Endodermal cell (in vitro differentiated cells): Measurements from ENCODE around the gene CDC42EP2. TPM values are rescaled to one million over a fixed set of nuclear protein-coding genes. Genes with fewer than 3 reads are reported as not detected.

Source experiments
- DNase-seq: peaks from one replicate; pipeline ENCODE4 v3.0.0-alpha.2; 2017
- H3K27ac ChIP-seq: 2 replicates; pipeline ENCODE4 v1.5.1; 2013; ENCODE audit warnings: mild to moderate bottlenecking, low read depth, low read length, moderate library complexity
- H3K27me3 ChIP-seq: 2 replicates; pipeline ENCODE4 v1.6.1; 2013; ENCODE audit warnings: mild to moderate bottlenecking, low read length, moderate library complexity; ENCODE audit not compliant: insufficient read depth, control insufficient read depth, poor library complexity, severe bottlenecking
- H3K36me3 ChIP-seq: 2 replicates; pipeline ENCODE4 v1.7.0; 2013; ENCODE audit warnings: mild to moderate bottlenecking, low read length, moderate library complexity; ENCODE audit not compliant: control insufficient read depth, insufficient read depth
- H3K4me1 ChIP-seq: one replicate; pipeline ENCODE4 v1.7.0; 2013; ENCODE audit warnings: low read length; ENCODE audit not compliant: control insufficient read depth, insufficient read depth
- H3K4me3 ChIP-seq: 2 replicates; pipeline ENCODE4 v1.5.1; 2013; ENCODE audit warnings: mild to moderate bottlenecking, low read length, moderate library complexity
- H3K9ac ChIP-seq: 2 replicates; pipeline ENCODE4 v1.6.1; 2013; ENCODE audit warnings: mild to moderate bottlenecking, low read length, moderate library complexity; ENCODE audit not compliant: poor library complexity, severe bottlenecking; ENCODE audit errors: extremely low read depth
- H3K9me3 ChIP-seq: 2 replicates; pipeline ENCODE4 v1.6.1; 2013; ENCODE audit warnings: mild to moderate bottlenecking, low read length, moderate library complexity; ENCODE audit not compliant: control insufficient read depth
- H3K27ac Mint-ChIP-seq: 2 replicates; pipeline ENCODE4 v1.8.0; 2020; ENCODE audit warnings: mixed read lengths
- H3K27me3 Mint-ChIP-seq: 2 replicates; pipeline ENCODE4 v1.8.0; 2021; ENCODE audit warnings: mild to moderate bottlenecking, mixed read lengths; ENCODE audit not compliant: insufficient read depth
- H3K36me3 Mint-ChIP-seq: 2 replicates; pipeline ENCODE4 v1.8.0; 2020; ENCODE audit warnings: low read depth, mixed read lengths
- H3K4me1 Mint-ChIP-seq: 2 replicates; pipeline ENCODE4 v1.8.0; 2020; ENCODE audit warnings: mixed read lengths
- H3K4me3 Mint-ChIP-seq: 2 replicates; pipeline ENCODE4 v1.8.0; 2020; ENCODE audit warnings: mild to moderate bottlenecking, moderate library complexity, mixed read lengths
- H3K9me3 Mint-ChIP-seq: 2 replicates; pipeline ENCODE4 v1.8.0; 2020; ENCODE audit warnings: mild to moderate bottlenecking, mixed read lengths
- WGBS, 2 experiments: methylation state at CpG; one replicate each; pipeline versions ENCODE4 v1.1.5 to v1.1.7; 2013; ENCODE audit warnings: missing lambda C conversion rate in 2 of 2, mixed read lengths in 1 of 2; ENCODE audit not compliant: insufficient coverage in 1 of 2, insufficient read length in 1 of 2; 5-methylcytosine and 5-hydroxymethylcytosine counted together
- total RNA-seq, 2 donors: library from RNA; stranded (reverse); fragmentation: NEBNext Ultra II Directional in 1 of 2; extraction: Animal tissue kit (Norgen Biotek cat#: 25700) in 1 of 2; gene quantifications; 2 replicates in 1 of 2; 3 replicates in 1 of 2; pipeline ENCODE4 v1.2.1, GENCODE V29; 2021
- TF ChIP-seq, protein P1 (sequence below): fragments of 200-600 bp; sonication (generic); conservative IDR thresholded peaks from 2 replicates; pipeline ENCODE4 v1.5.0; 2021; ENCODE audit warnings: antibody characterized with exemption, mild to moderate bottlenecking

CDC42EP2 gene
- total RNA-seq, 2 donors from 2014 or later: 5.9 to 6.9 TPM

DNA sequence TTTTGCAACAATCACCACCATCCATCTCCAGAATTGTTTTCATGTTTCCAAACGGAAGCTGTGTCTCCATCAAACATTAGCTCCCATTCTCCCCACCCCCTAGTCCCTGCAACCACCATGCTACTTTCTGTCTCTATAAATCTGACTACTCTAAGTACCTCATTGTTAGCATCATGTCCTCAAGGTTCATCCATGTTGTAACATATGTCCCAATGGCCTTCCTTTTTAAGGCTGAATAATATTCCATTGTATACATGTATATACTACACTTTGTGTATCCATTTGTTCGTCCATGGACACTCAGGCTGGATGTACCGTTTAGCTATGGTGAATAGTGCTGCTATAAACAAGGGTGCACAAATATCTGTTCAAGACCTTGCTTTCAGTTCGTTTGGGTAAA is 10.8 kb downstream of the CDC42EP2 start:
- 93 to 95% methylated on average over 4 of the region's 4 CpGs for WGBS, 2 experiments
- H3K27me3 ChIP-seq: no peaks in the 10 kb centered on the region
- H3K4me1 ChIP-seq: no peaks in the 10 kb centered on the region
- Mint-ChIP-seq H3K4me3 (no peak overlapping the region), H3K27me3 (no peaks in the 10 kb centered on the region), H3K4me1 (peaks cover 2% of the 10 kb centered on the region), H3K9me3 (no peaks in the 10 kb centered on the region), H3K36me3 (peaks cover 16% of the 10 kb centered on the region), H3K27ac (no peak overlapping the region)
- H3K4me3 ChIP-seq: no peak overlapping the region
- H3K9me3 ChIP-seq: no peaks in the 10 kb centered on the region
- no peak overlapping the region for H3K27ac ChIP-seq
- no peak overlapping the region for H3K9ac ChIP-seq
- peaks cover 8% of the 10 kb centered on the region for H3K36me3 ChIP-seq
- TF ChIP-seq, protein P1, sequence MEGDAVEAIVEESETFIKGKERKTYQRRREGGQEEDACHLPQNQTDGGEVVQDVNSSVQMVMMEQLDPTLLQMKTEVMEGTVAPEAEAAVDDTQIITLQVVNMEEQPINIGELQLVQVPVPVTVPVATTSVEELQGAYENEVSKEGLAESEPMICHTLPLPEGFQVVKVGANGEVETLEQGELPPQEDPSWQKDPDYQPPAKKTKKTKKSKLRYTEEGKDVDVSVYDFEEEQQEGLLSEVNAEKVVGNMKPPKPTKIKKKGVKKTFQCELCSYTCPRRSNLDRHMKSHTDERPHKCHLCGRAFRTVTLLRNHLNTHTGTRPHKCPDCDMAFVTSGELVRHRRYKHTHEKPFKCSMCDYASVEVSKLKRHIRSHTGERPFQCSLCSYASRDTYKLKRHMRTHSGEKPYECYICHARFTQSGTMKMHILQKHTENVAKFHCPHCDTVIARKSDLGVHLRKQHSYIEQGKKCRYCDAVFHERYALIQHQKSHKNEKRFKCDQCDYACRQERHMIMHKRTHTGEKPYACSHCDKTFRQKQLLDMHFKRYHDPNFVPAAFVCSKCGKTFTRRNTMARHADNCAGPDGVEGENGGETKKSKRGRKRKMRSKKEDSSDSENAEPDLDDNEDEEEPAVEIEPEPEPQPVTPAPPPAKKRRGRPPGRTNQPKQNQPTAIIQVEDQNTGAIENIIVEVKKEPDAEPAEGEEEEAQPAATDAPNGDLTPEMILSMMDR: no peak
- no peak for DNase-seq

DNA sequence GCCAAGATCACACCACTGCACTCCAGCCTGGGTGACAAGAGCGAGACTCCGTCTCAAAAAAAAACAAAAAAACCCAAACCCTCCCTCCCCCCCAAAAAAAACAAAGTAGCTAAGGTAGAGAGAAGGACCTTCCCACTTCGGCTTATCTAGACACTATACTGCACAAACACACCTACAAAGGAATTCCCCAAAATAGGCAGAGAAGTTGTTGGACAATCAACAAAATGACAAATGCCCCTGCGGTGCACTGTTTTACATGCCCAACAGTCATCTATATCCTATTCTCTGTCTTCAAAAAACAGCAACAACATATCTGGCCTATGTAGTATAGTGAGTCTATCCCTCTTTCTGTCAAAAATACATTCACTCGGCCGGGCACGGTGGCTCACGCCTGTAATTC is 12.4 kb downstream of the CDC42EP2 start:
- Histone ChIP-seq H3K9me3 (no peaks in the 10 kb centered on the region), H3K36me3 (peaks cover 6% of the 10 kb centered on the region), H3K27me3 (no peaks in the 10 kb centered on the region), H3K4me3 (no peak overlapping the region), H3K27ac (no peak overlapping the region), H3K9ac (no peak overlapping the region), H3K4me1 (no peaks in the 10 kb centered on the region)
- H3K36me3 Mint-ChIP-seq: peaks cover 7% of the 10 kb centered on the region
- H3K4me3 Mint-ChIP-seq: no peak overlapping the region
- 93 to 97% methylated on average over 5 to 7 of the region's 8 CpGs for WGBS, 2 experiments
- no peaks in the 10 kb centered on the region for H3K27me3 Mint-ChIP-seq
- peaks cover 2% of the 10 kb centered on the region for H3K4me1 Mint-ChIP-seq
- no peaks in the 10 kb centered on the region for H3K9me3 Mint-ChIP-seq
- no peak for DNase-seq
- TF ChIP-seq, protein P1: no peak
- H3K27ac Mint-ChIP-seq: no peak overlapping the region

DNA sequence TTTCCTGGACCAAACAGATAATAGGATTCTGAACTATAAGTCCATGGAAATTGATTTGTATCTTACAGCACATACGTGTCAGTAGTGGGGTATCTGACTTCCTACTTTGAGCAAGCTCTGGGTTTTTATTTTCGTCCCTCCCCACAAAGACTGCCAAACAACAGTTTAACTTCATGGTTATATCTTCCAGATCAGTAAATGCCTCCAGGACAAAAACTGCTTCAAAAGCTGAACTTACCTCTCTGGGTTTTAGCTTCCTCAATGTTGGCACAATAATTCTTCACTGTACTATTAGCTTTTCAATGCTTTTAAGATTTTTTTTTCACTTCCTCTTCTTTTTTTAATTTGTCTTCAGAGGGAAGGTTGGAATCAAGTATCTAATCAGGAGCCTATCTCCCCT is 14.8 kb downstream of the CDC42EP2 start:
- TF ChIP-seq, protein P1: no peak
- no peaks in the 10 kb centered on the region for H3K27me3 Mint-ChIP-seq
- Histone ChIP-seq H3K36me3 (no peaks in the 10 kb centered on the region), H3K9ac (no peak overlapping the region), H3K4me1 (no peaks in the 10 kb centered on the region), H3K9me3 (no peaks in the 10 kb centered on the region), H3K27ac (no peak overlapping the region), H3K27me3 (no peaks in the 10 kb centered on the region), H3K4me3 (no peak overlapping the region)
- H3K36me3 Mint-ChIP-seq: no peaks in the 10 kb centered on the region
- peaks cover 3% of the 10 kb centered on the region for H3K4me1 Mint-ChIP-seq
- no peaks in the 10 kb centered on the region for H3K9me3 Mint-ChIP-seq
- 79 to 80% methylated on average over 2 of the region's 2 CpGs for WGBS, 2 experiments
- H3K27ac Mint-ChIP-seq: no peak overlapping the region
- DNase-seq: no peak
- no peak overlapping the region for H3K4me3 Mint-ChIP-seq
